Stimulated activated CD8-positive, alpha-beta memory T cell treated with anti-CD3 and anti-CD28 coated beads, Interleukin-4, amount 100 ng/mL, for 4 hours (primary cell): ENCODE results near the gene TEX53.

ENCODE experiments used
- DNase-seq, 2 donors: peaks; one replicate each; pipeline ENCODE4 v3.0.0-alpha.2; 2020; ENCODE audit warnings: low read depth in 2 of 2, low spot score in 1 of 2

The TEX53 gene

DNA sequence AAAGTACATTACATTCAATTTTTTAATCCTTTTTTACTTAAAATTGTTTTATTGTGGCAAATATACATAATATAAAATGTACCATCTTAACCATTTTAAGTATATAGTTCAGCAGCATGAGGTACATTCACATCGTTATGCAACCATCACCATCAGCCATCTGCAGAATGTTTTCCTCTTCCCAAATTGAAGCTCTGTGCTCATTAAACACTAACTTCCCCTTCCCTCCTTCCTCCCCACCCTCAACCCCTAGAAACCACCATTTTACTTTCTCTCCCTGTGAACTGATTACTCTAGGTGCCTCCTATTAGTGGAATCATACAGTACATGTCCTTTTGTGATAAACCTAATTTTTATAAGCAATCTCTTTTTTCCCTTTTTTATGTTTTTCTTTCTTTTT is 15.6 kb downstream of the TEX53 start:
- no peak for DNase-seq

DNA sequence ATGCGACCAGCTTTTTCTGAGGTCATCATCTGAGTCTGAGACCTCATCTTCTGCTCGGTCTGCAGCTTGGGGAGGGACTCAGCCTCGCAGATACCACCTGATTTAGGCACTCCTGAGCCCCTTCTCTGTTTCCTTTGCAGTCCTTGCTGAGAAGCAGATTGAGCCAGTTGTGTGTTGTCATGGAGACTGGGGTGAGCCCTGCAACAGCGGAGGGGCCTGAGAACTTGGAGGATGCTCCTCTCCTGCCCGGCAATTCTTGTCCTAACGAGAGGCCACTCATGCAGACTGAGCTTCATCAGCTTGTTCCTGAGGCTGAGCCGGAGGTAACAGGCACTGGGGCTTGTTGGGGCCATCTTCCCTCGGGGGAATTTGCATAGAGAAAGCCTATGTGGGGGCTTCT is 19.2 kb downstream of the TEX53 start:
- DNase-seq: no peak

GRCh38 chr9:114634387-114634786 is 23.2 kb downstream of the TEX53 start:
- DNase-seq: no peak

DNA sequence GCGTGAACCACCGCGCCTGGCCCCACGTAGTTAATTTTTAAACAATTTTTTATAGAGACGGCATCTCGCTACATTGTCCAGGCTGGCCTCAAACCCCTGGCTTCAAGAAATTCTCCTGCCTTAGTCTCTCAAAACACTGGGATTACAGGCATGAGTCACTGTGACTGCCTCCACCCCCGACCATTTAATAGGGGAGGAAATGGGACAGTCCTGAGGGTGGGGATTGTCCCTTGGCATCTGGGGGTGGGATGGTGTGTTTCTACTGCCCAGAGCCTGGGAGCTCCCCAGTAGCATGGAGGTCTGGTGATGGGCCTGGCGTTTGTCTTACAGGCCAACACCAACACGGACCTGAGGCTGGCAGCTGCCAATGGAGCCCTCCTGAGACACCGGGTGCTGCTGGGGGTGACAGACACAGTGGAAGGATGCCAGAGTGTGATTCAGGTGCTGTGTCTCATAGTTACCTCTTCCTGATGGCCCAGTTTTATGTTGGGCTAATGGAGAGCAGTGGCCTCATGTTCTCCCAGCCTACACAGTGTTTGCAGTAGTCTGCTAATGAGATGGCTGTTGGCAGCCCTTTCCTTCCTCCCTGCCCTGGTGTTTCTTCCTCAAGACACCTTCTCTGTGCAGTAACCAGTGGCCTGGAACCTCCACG is 24.0 kb downstream of the TEX53 start:
- DNase-seq: no peak

DNA sequence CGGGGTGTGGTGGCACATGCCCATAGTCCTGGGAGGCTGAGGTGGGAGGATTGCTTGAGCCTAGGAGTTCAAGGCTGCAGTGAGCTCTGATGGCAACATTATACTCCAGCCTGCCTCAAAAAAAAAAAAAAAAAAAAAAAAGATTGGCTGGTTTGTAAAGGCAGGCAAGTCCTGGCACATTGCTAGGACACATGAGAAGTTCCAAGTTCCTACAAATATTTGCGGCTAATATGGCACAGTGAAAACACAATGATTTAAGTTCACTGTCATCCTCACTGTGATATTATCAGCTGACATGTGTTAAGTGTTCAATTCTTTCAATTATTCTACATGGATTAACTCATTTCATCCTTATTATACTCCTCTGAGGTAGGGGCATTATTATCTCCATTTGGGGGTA is 26.4 kb downstream of the TEX53 start:
- no peak for DNase-seq

- DNase-seq: no peak
Observed at GRCh38 chr9:114629563-114630090, 28.0 kb downstream of the TEX53 start.

- DNase-seq: no peak
Observed at GRCh38 chr9:114627553-114627952, 30.1 kb downstream of the TEX53 start.

DNA sequence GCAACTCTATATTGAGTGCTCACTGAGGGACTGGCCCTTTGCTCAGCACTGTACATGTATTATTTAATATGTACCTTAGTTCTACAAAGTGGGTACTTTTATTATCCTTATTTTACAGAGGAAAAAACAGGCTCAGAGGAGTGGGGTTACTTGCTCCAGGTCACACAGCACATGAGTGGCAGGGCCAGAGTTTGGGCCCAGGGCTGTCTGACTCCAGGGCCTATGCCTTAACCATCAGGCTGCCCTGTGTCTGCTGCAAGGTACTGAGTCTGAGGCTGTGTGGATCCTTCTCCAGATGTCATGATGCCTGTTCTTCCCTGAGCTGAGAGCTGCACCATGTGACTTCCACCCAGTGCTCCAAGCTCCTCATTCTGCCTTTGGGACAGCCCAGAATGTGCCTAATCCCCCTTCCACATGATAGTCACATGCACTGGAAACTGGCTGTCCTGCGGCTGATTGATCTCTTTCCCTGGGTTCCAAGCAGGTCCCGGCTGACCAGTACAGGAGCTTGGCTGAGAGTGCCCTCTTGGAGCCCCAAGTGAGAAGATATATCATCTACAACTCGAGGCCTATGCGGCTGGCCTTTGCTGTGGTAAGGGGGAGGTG is 31.1 kb downstream of the TEX53 start:
- no peak for DNase-seq

- no peak for DNase-seq
Observed at GRCh38 chr9:114624677-114625076, 32.9 kb downstream of the TEX53 start.

GRCh38 chr9:114621975-114622609 is 35.5 kb downstream of the TEX53 start:
- DNase-seq: no peak

DNA sequence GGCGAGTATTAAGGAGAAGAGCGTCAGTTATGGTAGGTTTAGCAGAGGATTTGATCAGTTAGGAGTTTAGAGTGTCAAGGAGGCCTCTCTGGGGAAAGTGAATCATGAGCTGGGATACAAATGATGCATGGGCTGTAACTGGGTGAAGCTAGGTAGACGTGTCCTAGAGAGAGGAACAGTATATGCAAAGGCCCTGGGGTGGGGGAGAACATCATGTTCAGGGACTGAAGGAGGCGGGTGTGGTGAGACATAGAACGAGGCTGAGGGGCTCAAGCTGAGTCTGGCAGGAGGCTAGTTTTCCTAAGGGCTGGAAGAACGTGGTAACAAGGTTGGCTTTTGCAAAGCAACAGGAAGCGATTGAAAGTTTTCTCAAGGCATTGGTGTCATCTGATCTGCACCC is 36.0 kb downstream of the TEX53 start:
- DNase-seq: no peak

DNA sequence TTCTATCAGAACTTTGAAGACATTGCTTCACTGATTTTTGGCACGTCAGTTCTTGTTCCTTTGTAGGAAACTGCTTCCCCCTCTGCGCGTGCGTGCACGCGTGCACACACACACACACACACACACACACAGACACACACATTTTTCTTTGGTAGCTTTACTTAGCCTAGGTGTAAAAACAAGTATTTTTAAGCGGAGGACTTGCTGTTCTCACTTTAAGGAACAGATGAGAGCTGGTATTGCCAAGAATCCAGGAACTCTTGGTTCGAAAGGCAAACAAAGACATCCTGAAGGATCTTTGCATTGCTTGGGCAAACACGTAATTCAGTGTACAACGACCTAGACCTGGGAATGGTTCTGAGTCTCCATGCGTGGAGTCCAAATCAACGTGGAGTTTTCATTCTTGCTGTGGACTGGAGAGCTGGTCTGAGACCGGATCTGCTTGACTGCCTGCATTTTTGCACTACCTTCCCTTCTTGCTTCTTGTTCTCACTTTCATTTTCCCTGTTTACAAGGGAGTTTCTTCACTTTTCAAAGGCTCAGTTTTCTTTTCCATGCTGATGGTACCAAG is 38.3 kb downstream of the TEX53 start:
- DNase-seq: no peak

GRCh38 chr9:114616684-114617520 is 40.7 kb downstream of the TEX53 start:
- DNase-seq: no peak

DNA sequence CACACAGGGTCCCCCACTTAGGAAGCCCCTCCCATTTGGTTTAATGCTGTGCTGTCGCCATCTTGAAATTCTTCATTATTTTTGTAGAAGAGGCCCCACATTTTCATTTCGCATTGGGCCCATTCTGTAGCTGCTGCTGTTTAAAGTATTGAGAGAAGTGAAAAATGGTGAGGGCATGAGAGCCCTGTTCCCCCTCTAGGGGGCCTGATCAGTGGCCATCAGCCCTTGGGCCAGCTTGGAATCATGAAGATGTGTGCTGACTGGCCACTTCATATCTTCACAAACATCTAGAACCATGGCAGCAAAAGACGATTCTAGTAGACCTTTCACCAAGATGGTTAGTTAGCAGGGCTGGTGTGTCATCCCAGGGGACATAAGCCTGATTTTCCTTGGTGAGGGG is 43.2 kb downstream of the TEX53 start:
- no peak for DNase-seq

DNA sequence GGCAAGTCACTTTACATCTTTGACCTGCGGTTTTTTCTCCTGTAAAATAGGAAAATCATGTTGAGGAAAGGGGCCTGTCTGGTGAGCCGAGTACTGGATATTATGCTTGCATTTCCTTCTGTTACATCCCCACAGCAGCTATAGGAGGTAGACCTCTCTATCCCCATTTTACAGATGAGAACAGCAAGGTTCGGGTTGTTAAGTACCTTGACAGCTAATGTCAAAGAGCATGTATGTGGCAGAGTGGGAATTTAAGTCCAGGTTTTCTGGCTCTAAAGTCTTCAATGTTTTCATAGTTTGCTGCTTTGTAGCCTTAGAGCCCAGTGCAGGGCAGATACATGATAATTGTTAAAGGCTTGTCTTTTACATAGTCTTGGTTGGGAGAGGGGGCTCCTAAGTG is 43.7 kb downstream of the TEX53 start:
- DNase-seq: no peak

- no peak for DNase-seq
Observed at GRCh38 chr9:114613087-114613486, 44.5 kb downstream of the TEX53 start.

DNA sequence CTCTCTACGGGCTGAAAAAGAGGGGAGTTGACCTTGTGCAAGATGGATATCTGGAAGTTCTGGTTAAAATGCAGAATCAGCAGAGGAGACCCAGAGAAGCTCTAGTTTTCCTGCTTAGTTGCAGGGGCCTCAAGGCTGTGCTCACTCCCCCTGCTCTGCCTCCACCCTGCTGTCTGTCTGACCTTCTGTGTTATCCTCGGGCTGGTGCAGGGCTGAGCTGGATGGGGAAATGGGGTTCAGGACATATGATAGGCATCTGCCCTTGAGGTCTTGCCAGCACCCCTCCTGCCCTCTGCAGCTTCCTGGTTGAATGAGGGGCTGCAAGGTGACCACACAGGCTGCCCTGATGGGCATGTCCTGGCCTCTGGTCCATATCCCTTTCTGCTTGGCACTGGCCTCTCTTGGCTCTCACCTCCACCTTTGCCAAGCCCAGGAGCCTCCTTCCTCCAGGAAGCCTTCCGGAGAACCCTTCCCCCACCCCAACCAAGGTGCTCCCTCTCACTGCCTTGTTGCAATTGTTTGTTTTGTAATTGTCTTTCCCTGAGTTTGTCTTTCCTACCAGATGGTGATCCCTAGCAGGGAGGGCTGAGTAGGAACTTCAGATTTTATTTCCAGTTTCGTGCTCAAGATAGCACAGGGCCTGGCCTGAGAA is 45.2 kb downstream of the TEX53 start:
- no peak for DNase-seq

- peak in 1 of 2 donors; percentile 11 for DNase-seq
Observed at GRCh38 chr9:114611516-114612271, 45.9 kb downstream of the TEX53 start.

GRCh38 chr9:114608525-114608796 is 49.1 kb downstream of the TEX53 start:
- DNase-seq: no peak
